ELR (cell line): ENCODE data around the gene TNFSF4.
"Not testable (repeated sequence)": the region's sequence is repeated elsewhere in the genome, so short reads cannot be mapped to it uniquely, and the experiment has no call there.

Experiments used
- DNase-seq: peaks from one replicate; pipeline ENCODE4 v3.0.0-alpha.2; 2015; ENCODE audit warnings: low read depth

The TNFSF4 gene

GRCh38 chr1:173163222-173163621 is 43.9 kb downstream of the TNFSF4 start:
- no peak for DNase-seq

- DNase-seq, result no peak
These were observed 44.5 kb downstream of the TNFSF4 start for GRCh38 chr1:173162601-173163000.

DNA sequence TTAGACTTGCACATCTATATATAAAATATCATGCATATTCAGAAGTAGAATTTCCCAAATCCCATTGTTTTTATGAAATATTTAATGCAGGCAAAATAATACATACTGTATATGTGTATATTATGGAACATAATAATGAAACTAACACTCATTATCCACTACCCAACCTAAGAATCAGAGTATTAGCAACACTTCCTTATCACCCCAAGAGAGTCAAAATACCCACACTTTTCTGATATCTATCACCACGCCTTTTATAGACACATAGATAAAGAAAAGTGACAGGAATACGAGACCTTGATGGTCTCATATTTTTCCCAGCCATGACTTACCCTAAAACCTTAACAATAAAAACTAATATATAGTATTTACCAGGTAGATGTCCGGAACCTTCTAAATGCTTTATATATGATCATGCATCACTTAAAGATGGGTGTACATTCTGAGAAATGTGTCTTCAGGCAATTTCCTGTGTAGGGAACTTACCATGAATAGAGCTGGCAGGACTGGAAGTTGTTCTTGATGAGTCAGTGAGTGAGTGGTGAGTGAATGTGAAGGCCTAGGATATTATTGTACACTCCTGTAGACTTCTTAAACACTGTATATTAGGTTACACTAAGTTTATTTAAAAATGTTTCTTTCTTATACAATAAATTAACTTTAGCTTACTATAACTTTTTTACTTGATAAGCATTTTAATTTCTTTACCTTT is 45.5 kb downstream of the TNFSF4 start:
- peak; percentile 90 for DNase-seq

- not testable (repeated sequence) for DNase-seq
These were observed 53.2 kb downstream of the TNFSF4 start for GRCh38 chr1:173153964-173154363.

GRCh38 chr1:173153503-173153902 is 53.6 kb downstream of the TNFSF4 start:
- DNase-seq, result no peak

DNA sequence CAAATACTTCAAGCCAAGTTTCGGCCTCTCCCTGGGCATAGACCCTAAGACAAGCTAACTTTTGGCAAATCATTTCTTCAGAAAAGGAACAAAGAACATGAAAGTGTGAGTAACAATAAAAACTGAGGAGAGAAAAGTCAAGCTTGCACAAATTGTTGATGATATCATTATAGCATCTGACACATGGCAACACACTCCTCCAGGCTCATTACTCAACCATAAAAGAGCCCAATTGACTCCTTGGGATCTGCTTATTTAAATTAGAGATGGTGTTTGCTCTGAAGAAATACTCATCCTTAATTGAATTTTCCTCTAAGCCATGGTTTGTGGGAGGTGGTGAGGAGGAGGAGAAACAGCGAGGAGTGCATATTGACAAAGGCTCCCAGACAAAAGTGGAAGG is 54.5 kb downstream of the TNFSF4 start:
- no peak for DNase-seq

DNA sequence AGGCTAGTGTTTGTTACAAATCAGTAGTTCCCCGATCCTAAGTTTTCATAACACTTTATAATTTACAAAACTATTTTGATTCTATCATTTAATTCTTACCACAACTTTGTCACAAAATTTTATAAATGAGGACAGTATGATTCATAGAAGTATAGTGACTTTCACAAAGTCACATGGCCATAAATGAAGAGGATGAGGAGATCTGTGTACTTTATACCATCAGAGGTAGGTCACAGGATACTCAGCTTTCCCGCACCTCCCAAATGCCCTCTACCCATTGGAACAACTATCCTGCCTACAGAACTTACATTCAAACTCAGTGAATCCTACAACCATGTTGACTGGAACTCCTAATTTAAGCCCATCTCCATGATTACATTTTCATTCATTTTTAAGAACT is 56.3 kb downstream of the TNFSF4 start:
- DNase-seq, result no peak

DNA sequence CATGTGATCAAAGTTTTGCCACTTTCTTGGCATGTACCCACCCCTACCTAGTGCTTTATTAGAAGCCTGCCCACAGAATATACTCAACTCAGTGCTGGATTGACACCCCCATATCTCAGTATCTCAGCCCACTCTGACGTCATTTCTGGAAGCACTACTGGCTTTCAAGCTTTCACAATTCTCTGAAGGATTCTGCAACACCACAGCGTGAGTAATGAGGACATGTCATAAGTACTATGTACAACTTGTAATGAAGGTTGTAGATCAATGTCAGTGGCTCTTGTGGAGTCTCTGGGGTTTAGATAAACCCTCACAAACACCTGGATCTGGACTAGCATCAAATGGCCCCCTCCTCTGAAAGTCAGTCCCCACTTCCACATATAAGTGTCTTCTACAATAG is 57.2 kb downstream of the TNFSF4 start:
- DNase-seq, result peak; percentile 86

DNA sequence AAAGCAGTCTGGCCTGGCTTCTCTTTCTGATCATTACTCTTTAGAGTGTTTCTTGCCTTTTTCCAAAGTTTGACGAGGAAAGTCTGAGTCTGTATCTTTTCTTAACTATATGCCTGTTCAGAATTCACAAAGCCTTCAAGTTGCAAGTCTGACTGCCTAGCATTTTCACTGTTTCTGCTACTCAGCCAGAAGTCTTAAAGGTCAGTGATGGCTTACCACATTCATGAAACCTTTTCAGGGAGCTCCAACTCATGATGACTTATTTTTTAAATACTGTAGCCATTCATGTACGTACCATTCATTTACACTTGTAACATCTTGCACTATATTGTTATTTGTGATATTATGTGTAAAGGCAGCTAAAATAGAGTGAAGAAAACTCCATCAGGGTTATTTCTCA is 58.2 kb downstream of the TNFSF4 start:
- no peak for DNase-seq

DNA sequence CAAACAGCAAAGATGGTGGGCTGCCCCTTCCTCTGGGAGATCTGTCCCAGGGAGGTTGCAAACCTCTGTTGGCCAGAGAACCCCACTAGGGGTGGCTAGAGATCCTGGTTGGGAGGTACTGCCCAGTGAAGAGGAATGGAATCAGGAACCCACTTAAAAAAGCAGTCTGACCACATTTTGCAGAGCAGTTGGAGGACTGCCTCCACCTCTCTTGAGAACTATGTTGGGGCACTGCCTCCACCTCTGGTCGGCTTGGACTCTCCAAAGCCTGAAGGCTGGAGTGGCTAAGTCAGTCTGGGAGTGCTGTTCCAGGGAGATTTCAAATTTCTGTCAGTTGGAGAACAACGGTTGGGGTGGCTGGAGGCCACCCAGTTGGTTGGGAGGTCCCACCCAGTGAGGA is 58.6 kb downstream of the TNFSF4 start:
- DNase-seq, result no peak

DNA sequence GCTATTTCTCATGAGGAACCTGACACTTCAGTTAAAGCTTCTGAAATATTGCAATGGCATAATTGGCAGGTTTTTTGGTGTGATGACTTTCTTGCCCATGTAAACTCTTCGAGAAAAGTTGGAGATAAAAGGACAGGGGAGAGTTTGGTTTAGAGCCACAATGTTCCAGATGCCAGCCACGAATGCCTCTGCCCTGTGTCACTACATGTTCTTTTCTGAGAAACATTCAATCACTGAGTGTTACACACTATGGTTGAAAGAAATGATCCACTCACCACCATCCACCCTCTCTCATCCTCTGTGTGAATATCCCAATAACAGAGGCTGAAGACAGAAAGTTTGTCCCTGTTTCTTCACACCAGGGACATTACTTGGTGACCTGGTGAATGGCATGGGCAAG is 66.4 kb downstream of the TNFSF4 start:
- DNase-seq, result no peak

DNA sequence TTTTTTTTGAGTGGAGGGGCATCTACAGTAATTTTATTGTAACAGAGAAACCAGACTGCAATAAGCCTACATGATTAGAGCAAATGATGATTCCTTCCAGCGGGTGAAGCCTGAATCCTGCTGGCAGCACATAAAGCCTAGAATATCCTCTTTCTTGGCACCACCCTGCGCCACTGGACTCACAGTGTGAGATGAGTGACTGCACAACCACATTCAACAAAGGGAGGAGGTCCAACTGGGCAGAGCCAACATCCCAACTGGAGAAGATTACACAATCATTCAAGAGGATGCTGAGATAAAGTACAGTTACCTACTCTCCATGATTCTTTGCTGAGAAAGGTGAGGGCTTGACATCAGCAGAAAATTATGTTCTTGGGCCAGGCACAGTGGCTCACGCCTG is 67.4 kb downstream of the TNFSF4 start:
- DNase-seq, result no peak

DNA sequence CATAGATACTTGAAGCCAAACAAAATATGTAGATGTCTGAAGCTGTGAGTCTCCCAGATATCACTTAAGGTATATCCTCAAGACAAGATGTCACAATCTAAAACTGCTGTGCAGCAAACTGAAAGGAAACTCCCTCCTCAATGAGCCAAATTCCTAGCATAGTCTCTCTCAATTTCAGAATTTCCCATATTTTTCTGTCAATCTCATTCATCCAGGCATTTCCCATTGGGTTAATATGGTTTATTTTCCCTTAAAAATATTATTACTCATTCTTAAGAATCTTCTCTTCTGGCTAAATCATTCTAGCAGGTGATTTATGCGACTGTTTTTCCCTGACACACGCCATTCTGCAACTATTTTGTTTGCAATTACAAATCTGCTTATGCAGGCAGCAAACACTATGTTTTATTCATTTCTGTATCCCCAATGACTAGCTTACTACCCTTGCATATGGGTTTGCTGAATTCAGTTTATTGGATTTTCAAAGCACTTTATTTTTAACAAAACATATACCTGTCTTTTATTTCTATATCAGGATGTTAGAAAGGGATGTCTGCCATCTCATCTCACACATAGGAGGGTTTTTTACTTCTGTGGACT is 69.9 kb downstream of the TNFSF4 start:
- no peak for DNase-seq

DNA sequence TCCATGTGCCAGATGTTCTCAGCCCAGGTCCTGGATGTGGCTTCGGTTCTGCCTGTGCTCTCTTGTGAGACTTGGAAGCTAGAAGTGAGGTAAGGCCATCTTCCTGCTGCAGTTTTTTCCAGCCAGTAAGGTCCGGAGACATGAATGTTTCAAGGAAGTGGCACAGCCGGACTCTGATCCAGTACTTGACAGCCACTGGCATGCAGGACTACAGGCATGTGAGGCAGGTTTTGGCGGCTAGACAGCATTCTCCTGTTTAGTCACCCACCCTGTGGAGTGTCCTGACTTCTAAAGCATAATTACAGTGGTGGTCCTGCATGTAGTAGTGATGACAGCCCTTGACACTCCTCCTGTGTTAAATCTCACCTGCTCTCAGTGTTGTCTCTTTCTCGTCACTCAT is 72.3 kb downstream of the TNFSF4 start:
- no peak for DNase-seq

GRCh38 chr1:173134029-173134428 is 73.1 kb downstream of the TNFSF4 start:
- DNase-seq, result peak; percentile 66
